NB4 (cell line): Measurements from ENCODE around the gene OR10A5.
A peak's percentile ranks its signal among the peaks of the same experiment; 100 is the strongest.

Experiments used
- DNase-seq: peaks from one replicate; pipeline ENCODE4 v3.0.0; 2010; ENCODE audit warnings: low read depth
- H3K4me3 ChIP-seq: one replicate; pipeline ENCODE4 v1.5.1; 2011; ENCODE audit warnings: mild to moderate bottlenecking, low read depth, low read length, moderate library complexity
- CTCF ChIP-seq: IDR thresholded peaks from one replicate; pipeline ENCODE4 v1.5.1; 2012; ENCODE audit warnings: low read depth, low read length
- MAX ChIP-seq: IDR thresholded peaks from 2 replicates; pipeline ENCODE4 v1.6.1; 2011; ENCODE audit warnings: low read depth, low read length
- MYC ChIP-seq: IDR thresholded peaks from 2 replicates; pipeline ENCODE4 v1.6.1; 2011; ENCODE audit warnings: low read depth, low read length
- POLR2A ChIP-seq: IDR thresholded peaks from 2 replicates; pipeline ENCODE4 v1.6.1; 2011; ENCODE audit warnings: mild to moderate bottlenecking; ENCODE audit not compliant: insufficient read length; ENCODE audit errors: extremely low read depth

The OR10A5 gene

GRCh38 chr11:6818967-6819366 is 26.5 kb upstream of the OR10A5 start:
- no peak overlapping the region for H3K4me3 ChIP-seq
- TF ChIP-seq MYC = no peak
- TF ChIP-seq MAX = no peak
- DNase-seq = no peak

GRCh38 chr11:6824136-6824823 is 21.2 kb upstream of the OR10A5 start:
- no peak for DNase-seq
- H3K4me3 ChIP-seq = no peak overlapping the region
- no peak for TF ChIP-seq CTCF

- peak; percentile 33 for DNase-seq
- TF ChIP-seq POLR2A (no peak), MYC (no peak), MAX (no peak), CTCF (no peak)
- no peak overlapping the region for H3K4me3 ChIP-seq
Measured at GRCh38 chr11:6825231-6825744, 20.2 kb upstream of the OR10A5 start.

GRCh38 chr11:6828103-6828502 is 17.4 kb upstream of the OR10A5 start:
- DNase-seq = no peak
- no peak overlapping the region for H3K4me3 ChIP-seq
- TF ChIP-seq POLR2A = no peak
- TF ChIP-seq CTCF = no peak
- no peak for TF ChIP-seq MYC
- TF ChIP-seq MAX = no peak

- no peak overlapping the region for H3K4me3 ChIP-seq
- TF ChIP-seq MAX = no peak
- TF ChIP-seq MYC = no peak
- TF ChIP-seq POLR2A = no peak
- no peak for TF ChIP-seq CTCF
- DNase-seq = no peak
Measured at GRCh38 chr11:6833356-6833755, 12.1 kb upstream of the OR10A5 start.

GRCh38 chr11:6834021-6834420 is 11.5 kb upstream of the OR10A5 start:
- TF ChIP-seq MAX = no peak
- TF ChIP-seq POLR2A = no peak
- no peak for TF ChIP-seq MYC
- no peak for TF ChIP-seq CTCF

More at GRCh38 chr11:6834021-6834420, 11.5 kb upstream of the OR10A5 start:
- no peak overlapping the region for H3K4me3 ChIP-seq
- no peak for DNase-seq
